GM23248 (cell line): ENCODE results near the gene ZBTB6.

Source experiments
- EZH2 ChIP-seq: fragments of 200-600 bp; sonication (generic); IDR thresholded peaks from 2 replicates; pipeline ENCODE4 v1.6.1; 2018; ENCODE audit warnings: antibody characterized with exemption, mild to moderate bottlenecking; ENCODE audit not compliant: insufficient read depth, poor library complexity, severe bottlenecking
- EZH2phosphoT487 ChIP-seq: fragments of 200-600 bp; sonication (generic); IDR thresholded peaks from 2 replicates; pipeline ENCODE4 v1.6.1; 2018; ENCODE audit warnings: antibody characterized with exemption, moderate library complexity, mild to moderate bottlenecking, low read depth; ENCODE audit not compliant: insufficient read depth

GRCh38 chr9:122940749-122941581 is 27.8 kb upstream of the ZBTB6 start, which contains the start of gene RABGAP1:
- TF ChIP-seq EZH2 (no peak), EZH2phosphoT487 (no peak)
